ENCODE measurements around the gene PSMD6. TPM values are rescaled to one million over a fixed set of nuclear protein-coding genes. Genes with fewer than 3 reads are reported as not detected.

Gene PSMD6
- total RNA-seq, 4 donors from 2014 or later = 37.3 to 48.7 (median 38.2) TPM

GRCh38 chr3:63973406-63973805, 49.9 kb downstream of the PSMD6 start:
- Histone ChIP-seq H3K27me3 (no peaks in the 10 kb centered on the region), H3K36me3 (peaks cover 0 to 5% (median 0%) of the 10 kb centered on the region in 3 donors), H3K27ac (peak overlapping the region in 1 of 4 donors; percentile 3), H3K4me1 (peaks cover 0 to 53% (median 10%) of the 10 kb centered on the region in 4 donors), H3K9me3 (no peaks in the 10 kb centered on the region), H3K4me3 (no peak overlapping the region)
- TF ChIP-seq CTCF (IDR thresholded peaks at IDR 0.05) = no peak
- no peak for TF ChIP-seq POLR2A (IDR thresholded peaks at IDR 0.05)
- DNase-seq = no peak

DNA sequence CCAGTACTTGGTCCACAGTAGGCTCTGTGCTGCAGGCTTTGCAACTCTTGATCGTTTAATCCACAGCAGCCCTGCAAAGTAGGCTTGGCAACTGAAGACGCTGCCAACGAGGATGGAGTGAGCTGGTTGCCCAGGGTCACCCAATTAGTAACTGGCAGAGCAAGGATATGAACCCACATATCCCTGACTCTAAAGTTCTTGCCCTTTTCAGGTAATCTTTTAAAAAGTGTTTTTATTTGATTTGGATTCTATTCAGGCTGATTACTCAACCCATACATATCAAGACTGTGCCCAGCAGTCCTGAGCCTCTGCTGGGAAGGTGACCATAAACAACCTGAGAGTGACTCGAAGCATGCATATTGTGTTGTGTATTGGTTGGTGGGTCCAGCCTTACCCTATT, 50.3 kb downstream of the PSMD6 start:
- no peaks in the 10 kb centered on the region for H3K27me3 ChIP-seq
- H3K36me3 ChIP-seq = peaks cover 0 to 5% (median 0%) of the 10 kb centered on the region in 3 donors
- no peak for DNase-seq
- H3K4me3 ChIP-seq = no peak overlapping the region
- TF ChIP-seq POLR2A (IDR thresholded peaks at IDR 0.05) (no peak), CTCF (IDR thresholded peaks at IDR 0.05) (no peak)
- peaks cover 0 to 57% (median 12%) of the 10 kb centered on the region in 4 donors for H3K4me1 ChIP-seq
- no peaks in the 10 kb centered on the region for H3K9me3 ChIP-seq
- peak overlapping the region in 1 of 4 donors; percentile 3 for H3K27ac ChIP-seq

GRCh38 chr3:63972196-63972595, 51.1 kb downstream of the PSMD6 start:
- no peak overlapping the region for H3K4me3 ChIP-seq
- H3K9me3 ChIP-seq = no peaks in the 10 kb centered on the region
- peaks cover 0 to 65% (median 13%) of the 10 kb centered on the region in 4 donors for H3K4me1 ChIP-seq
- peak overlapping the region in 1 of 4 donors; percentile 11 for H3K27ac ChIP-seq
- TF ChIP-seq CTCF (IDR thresholded peaks at IDR 0.05) (no peak), POLR2A (IDR thresholded peaks at IDR 0.05) (no peak)
- peaks cover 0 to 5% (median 0%) of the 10 kb centered on the region in 3 donors for H3K36me3 ChIP-seq
- DNase-seq = no peak
- no peaks in the 10 kb centered on the region for H3K27me3 ChIP-seq

DNA sequence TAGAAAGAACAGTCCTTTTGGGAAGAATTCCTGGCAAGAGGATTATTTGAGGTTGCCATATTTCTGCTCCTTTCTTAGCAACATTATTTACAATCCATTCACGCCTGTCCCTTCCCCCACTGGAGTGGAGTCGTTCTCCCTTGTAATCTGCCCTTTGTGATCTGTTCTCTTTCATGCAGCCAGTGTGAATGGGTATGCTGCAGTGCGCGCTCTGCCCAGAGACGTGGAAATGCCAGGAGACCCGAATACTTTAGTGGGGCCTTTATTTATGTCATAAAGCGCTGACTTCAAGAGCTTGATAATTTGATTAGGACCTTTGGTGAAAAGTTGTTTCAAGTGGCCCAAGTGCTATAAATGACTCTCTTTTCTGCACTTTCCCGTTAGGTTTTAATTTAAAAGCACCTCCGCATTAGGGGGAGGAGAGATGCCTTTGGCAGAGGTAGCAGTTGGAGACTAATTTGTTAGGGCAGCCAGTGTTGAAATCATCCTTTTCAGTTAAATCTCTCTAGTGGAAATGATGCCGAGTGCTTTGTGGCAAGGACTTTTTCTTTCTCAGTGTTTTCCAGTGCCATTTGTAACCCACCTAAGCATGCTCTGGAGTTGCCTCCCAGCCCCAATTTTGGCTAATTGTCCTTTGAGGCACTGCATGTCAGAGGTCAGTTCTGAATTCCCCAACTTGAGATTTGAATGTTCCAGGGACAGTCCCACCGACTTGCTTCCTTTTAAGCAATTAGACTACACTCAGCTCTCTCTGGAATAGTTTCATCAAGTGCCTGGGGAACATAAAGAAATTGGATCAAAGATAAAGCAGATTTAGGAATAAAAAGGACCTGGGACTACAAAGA, 52.4 kb downstream of the PSMD6 start:
- Histone ChIP-seq H3K4me1 (peaks cover 0 to 67% (median 16%) of the 10 kb centered on the region in 4 donors), H3K4me3 (peak overlapping the region in 1 of 4 donors; percentile 8), H3K9me3 (no peaks in the 10 kb centered on the region), H3K36me3 (peaks cover 0 to 5% (median 0%) of the 10 kb centered on the region in 3 donors), H3K27me3 (no peaks in the 10 kb centered on the region), H3K27ac (peak overlapping the region; percentile 19 to 79 (median 43))
- TF ChIP-seq POLR2A (IDR thresholded peaks at IDR 0.05) = no peak
- no peak for TF ChIP-seq CTCF (IDR thresholded peaks at IDR 0.05)
- DNase-seq = no peak

DNA sequence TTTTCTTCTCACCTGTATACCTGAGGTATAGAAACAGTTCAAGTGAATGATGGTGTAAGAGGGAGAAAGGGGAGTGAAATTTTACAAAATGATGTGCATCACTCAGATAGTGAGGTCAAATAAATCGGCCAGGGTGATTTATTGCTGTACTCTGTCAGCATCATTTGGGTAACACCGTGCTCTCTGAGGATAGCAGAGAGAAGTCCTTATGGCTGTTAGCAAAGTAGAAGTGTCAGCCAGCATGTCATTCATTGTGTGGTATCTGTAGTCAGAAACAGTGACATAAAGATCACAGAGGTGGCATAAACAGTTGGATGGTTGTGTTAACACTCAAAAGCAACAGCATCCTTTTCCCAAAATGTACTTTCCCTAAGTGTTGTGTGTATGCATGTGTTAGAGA, 53.4 kb downstream of the PSMD6 start:
- TF ChIP-seq POLR2A (IDR thresholded peaks at IDR 0.05) (no peak), CTCF (IDR thresholded peaks at IDR 0.05) (no peak)
- H3K36me3 ChIP-seq = peaks cover 0 to 5% (median 0%) of the 10 kb centered on the region in 3 donors
- no peaks in the 10 kb centered on the region for H3K27me3 ChIP-seq
- peaks cover 0 to 64% (median 16%) of the 10 kb centered on the region in 4 donors for H3K4me1 ChIP-seq
- DNase-seq = no peak
- peak overlapping the region in 3 of 4 donors; percentile 6 to 45 (median 6) for H3K4me3 ChIP-seq
- no peaks in the 10 kb centered on the region for H3K9me3 ChIP-seq
- H3K27ac ChIP-seq = peak overlapping the region in 3 of 4 donors; percentile 60 to 79 (median 77)

Measured in Peyer's patch (tissue), 4 donors.